GM18520 (cell line): ENCODE data around the gene ESRRA.
"Not testable (repeated sequence)": the region's sequence is repeated elsewhere in the genome, so short reads cannot be mapped to it uniquely, and the experiment has no call there.

ENCODE experiments used
- ATAC-seq: cut with Tn5 transposase; IDR thresholded peaks from one replicate; pipeline ENCODE4 v1.9.1; 2021; ENCODE audit not compliant: unreplicated experiment

ESRRA gene

DNA sequence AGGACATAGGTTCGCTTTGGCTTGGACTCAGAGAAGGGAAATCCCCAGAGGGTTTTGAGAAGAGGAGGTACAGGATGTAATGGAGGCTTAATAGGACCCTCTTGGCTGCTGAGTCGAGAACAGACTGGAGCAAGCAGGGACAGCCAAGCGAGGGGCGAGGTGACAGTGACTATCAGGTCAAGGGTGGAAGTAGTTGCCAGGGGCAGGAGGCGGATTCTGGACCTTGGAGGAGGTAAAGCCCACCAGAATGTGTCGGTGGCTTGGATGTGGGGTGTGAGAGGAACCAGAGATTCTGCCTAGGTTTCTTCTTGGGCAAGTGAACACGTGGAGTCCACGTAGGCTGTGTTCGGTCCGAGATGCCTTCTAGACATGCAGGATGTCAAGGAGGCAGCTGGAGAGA is 7.6 kb downstream of the ESRRA start:
- no peak for ATAC-seq

DNA sequence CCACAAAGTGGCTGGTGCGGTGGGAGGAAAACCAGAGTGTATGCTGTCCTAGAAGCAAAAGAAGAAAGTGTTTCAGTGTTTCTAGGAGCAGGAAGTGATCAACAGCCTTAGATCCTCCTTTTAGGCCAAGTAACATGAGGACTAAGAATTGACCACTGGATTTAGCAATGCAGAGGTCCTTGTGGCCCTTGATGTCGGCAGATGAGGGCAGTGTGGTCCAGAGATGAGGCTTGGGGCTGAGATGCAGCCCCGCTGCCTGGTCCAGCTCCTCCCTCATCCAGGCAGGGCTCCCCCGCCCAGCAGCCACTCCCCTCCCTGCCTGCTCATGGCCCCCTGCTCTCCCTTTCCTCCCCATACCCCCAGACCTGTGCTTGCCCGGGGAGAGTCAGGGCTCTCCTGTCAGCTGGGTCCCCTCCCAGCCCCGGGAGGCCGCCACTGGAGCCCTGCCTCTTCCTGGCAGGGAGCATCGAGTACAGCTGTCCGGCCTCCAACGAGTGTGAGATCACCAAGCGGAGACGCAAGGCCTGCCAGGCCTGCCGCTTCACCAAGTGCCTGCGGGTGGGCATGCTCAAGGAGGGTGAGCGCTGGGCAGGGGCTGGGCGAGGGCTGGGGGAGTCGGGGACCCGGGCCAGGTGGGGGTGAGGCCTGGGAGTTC is 8.3 kb downstream of the ESRRA start:
- no peak for ATAC-seq

- ATAC-seq, result no peak
Observed at GRCh38 chr11:64314146-64314804, 9.0 kb downstream of the ESRRA start.

DNA sequence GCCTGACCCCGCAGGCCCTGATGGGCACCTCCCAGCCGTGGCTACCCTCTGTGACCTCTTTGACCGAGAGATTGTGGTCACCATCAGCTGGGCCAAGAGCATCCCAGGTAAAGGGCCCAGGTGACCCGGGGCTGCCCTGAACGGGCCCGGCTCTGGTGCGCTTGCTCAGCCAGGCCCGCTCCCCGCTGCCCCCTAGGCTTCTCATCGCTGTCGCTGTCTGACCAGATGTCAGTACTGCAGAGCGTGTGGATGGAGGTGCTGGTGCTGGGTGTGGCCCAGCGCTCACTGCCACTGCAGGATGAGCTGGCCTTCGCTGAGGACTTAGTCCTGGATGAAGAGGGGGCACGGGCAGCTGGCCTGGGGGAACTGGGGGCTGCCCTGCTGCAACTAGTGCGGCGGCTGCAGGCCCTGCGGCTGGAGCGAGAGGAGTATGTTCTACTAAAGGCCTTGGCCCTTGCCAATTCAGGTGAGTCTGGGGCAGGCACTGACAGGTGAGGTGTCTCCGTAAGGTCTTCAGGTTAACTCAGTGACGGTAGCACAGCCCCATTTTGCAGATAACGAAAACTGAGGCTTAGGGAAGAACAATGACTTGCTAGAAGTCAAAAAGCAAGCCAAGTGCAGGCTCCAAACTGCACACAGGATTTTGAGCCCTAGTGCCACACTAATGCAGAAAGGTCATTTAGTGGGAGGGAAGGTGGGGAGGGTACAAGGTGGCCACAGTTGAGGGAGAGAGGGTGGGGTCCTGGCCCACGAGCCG is 9.7 kb downstream of the ESRRA start:
- no peak for ATAC-seq

GRCh38 chr11:64315667-64316526 is 10.6 kb downstream of the ESRRA start:
- ATAC-seq, result not testable (repeated sequence)

DNA sequence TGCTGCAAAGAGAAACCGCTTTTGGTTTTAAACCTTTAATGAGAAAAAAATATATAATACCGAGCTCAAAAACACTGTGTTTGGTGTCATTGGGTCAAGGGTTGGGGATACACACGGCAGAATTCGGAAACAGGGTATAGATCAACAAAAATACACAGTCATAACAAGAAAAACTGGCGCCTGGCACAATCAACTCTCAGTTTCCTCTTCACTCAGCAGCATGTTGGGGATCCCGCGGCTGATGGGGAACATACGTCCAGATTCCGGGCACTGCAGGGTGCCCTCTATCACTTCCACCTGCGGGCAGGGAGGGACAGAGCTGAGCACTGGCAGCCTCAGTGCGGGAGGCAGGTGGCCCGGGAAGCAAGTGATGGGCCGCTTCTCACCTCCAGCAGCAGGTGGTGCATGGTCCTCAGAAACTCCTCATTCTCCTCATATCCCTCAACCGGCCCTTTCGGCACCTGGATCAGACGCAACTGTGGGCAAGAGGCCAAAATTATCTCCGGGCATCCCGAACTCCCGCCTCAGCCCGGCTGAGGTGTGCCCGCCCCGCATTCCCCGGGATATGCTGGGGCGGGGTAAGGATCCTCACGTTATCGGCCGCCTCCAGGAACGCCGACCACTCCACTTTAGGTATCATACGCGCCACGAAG is 11.5 kb downstream of the ESRRA start:
- no peak for ATAC-seq

GRCh38 chr11:64317325-64317960 is 12.1 kb downstream of the ESRRA start, which contains the start of gene TRMT112:
TRMT112 (minus strand) TSS chr11:64317559; CDS start chr11:64317526, 33 bp downstream.
- ATAC-seq, result peak; percentile 51

DNA sequence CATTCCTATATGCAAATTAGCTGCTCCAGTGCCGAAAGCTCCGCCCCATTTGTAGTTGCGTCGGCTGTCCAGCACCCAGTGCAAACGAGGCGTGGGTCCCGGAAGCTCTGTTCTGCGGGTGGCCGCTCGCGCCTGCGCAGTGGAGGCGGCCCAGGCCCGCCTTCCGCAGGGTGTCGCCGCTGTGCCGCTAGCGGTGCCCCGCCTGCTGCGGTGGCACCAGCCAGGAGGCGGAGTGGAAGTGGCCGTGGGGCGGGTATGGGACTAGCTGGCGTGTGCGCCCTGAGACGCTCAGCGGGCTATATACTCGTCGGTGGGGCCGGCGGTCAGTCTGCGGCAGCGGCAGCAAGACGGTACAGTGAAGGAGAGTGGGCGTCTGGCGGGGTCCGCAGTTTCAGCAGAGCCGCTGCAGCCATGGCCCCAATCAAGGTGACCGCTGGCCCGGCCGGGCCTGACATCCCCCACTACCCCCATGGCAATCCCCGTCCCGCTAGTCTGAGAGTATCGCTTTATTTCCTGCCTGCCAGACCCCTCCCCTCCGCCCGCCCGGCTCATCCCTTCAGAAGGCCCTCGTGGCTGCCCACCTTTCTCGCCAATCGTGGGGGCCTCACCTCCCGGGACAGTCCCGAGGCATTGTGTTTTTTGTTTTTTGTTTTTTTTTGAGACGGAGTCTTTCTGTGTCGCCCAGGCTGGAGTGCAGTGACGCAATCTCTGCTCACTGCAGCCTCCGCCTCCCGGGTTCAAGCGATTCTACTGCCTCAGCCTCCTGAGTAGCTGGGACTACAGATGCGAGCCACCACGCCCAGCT is 12.8 kb downstream of the ESRRA start, which contains the start of gene PRDX5:
Gene PRDX5, plus strand, starts transcription at position 161 of the 805 bp plus-strand sequence. Its CDS starts 95 bp downstream, at position 256.
- peak; percentile 66 for ATAC-seq

GRCh38 chr11:64318766-64319761 is 13.7 kb downstream of the ESRRA start:
- no peak for ATAC-seq

DNA sequence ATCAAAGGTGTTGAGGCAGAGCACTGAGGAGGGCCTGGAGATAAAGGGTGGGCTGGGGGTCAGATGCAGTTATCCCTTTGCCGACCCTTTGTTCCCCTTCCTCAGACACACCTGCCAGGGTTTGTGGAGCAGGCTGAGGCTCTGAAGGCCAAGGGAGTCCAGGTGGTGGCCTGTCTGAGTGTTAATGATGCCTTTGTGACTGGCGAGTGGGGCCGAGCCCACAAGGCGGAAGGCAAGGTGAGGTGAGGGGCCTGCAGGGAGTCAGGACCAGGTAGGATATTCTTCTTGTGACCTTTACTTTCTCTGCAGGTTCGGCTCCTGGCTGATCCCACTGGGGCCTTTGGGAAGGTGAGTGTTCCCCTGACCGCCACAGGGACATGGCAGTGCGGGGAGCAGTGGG is 15.2 kb downstream of the ESRRA start:
- no peak for ATAC-seq

DNA sequence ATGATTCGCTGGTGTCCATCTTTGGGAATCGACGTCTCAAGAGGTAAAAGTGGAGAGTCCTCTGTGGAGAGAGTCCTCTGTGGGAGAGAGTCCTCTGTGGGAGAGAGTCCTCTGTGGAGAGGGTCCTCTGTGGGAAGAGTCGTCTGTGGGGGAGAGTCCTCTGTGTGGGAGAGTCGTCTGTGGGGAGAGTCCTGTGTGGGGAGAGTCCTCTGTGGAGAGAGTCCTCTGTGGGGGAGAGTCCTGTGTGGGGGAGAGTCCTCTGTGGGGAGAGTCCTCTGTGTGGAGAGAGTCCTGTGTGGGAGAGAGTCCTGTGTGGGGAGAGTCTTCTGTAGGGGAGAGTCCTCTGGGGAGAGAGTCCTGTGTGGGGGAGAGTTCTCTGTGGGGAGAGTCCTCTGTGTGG is 15.7 kb downstream of the ESRRA start:
- no peak for ATAC-seq

DNA sequence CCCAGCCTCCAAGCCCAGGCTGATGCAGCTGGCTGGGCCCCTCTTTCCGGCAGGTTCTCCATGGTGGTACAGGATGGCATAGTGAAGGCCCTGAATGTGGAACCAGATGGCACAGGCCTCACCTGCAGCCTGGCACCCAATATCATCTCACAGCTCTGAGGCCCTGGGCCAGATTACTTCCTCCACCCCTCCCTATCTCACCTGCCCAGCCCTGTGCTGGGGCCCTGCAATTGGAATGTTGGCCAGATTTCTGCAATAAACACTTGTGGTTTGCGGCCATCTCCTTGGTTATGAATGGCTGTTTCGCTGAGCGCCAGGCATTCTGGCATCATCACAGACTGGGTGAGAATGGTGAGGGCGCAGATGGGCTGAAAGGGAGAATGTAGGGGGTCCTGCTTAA is 16.2 kb downstream of the ESRRA start:
- ATAC-seq, result no peak

DNA sequence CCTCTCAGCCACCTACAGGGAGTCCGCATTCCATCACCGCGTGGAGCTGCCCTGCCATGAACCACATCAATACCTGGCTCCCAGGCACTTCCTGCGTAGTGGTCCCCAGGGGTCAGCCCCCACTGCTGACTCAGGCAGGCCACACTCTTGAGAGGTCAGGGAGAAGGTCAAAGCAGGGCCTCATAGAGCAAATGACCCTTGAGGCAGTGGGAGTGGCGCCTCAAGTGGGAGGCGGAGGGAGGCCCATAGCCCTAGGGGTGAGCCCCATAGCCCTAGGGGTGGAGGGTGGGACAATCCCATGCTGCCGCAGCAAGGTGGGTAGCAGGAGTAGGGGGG is 17.6 kb downstream of the ESRRA start:
- ATAC-seq, result no peak

GRCh38 chr11:64323373-64323772 is 18.0 kb downstream of the ESRRA start:
- ATAC-seq, result no peak

DNA sequence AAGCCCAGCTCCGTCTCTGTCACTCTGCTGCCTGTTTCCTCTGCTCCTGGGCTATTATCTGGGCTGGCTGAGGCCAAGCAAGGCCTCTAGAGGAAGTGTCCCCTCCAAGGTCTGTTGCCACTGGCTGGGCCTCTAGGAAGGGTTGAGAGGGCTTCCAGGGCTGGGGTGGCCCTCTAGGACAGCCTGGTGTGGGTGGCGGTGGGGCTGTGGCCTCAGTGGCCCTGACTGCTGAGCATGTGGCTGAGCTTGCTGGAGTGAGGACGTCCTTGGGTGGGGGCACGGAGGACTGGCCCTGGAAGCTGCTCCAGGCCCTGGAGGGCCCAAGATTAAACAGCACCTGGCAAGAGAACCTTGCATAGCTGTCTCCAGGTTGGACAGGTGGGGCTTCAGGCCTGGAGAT is 18.7 kb downstream of the ESRRA start:
- ATAC-seq, result not testable (repeated sequence)

GRCh38 chr11:64324692-64325469 is 19.6 kb downstream of the ESRRA start:
- no peak for ATAC-seq

DNA sequence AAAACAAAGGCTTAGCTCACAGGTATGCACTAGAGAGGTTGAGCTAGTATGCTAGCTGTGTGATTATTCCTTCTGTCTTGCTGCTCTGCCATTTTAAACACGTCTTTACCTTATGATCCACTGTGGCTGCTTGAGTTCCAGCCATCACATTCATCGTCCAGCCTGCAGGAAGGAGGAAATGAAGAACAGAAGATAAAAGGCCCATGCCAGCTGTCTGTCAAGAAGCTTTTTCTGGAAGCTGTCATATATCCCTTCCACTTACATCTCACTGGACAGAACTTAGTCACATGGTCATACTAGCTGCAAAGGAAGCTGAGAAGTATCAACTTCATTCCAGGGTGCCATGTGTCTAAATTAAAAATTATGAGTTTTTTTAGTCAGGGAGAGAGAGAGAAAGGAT is 22.1 kb downstream of the ESRRA start:
- ATAC-seq, result no peak
